ENCODE results near the gene APBB2. TPM values are rescaled to one million over a fixed set of nuclear protein-coding genes. Genes with fewer than 3 reads are reported as not detected.

APBB2 gene
- total and polyA plus RNA-seq, 8 donors = 42.5 to 94.8 (median 53.8) TPM

DNA sequence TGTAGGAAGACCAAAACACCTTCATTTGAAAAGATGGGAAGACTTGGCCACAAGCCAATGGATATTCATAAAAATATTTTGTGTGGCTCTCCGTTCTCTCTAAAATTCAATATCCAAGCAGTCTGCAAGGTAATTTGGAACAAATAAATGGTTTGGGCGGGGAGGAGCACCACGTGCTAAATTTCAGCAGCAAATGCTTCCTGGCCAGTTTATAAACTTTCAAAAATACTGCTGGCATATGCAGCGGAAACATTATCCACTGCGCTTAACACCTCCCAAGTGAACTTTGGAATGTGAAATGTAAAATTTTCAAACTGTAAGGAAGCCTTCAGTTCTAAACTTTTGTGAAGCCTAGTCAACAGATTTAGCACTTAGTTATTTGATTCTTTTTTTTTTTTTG, 273.6 kb downstream of the APBB2 start:
- TF ChIP-seq, protein P1, sequence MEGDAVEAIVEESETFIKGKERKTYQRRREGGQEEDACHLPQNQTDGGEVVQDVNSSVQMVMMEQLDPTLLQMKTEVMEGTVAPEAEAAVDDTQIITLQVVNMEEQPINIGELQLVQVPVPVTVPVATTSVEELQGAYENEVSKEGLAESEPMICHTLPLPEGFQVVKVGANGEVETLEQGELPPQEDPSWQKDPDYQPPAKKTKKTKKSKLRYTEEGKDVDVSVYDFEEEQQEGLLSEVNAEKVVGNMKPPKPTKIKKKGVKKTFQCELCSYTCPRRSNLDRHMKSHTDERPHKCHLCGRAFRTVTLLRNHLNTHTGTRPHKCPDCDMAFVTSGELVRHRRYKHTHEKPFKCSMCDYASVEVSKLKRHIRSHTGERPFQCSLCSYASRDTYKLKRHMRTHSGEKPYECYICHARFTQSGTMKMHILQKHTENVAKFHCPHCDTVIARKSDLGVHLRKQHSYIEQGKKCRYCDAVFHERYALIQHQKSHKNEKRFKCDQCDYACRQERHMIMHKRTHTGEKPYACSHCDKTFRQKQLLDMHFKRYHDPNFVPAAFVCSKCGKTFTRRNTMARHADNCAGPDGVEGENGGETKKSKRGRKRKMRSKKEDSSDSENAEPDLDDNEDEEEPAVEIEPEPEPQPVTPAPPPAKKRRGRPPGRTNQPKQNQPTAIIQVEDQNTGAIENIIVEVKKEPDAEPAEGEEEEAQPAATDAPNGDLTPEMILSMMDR (IDR thresholded peaks at IDR 0.05) = no peak
- H3K4me3 ChIP-seq = no peak overlapping the region
- no peaks in the 10 kb centered on the region for H3K36me3 ChIP-seq
- no peaks in the 10 kb centered on the region for H3K4me1 ChIP-seq
- H3K27me3 ChIP-seq = no peaks in the 10 kb centered on the region
- ATAC-seq (peak; percentile 33), DNase-seq (peak in 2 of 4 donors; percentile 79)
- intact Hi-C loops (cut with DNase I) = no loop called here
- H3K9me3 ChIP-seq = no peaks in the 10 kb centered on the region
- no peak overlapping the region for H3K27ac ChIP-seq

DNA sequence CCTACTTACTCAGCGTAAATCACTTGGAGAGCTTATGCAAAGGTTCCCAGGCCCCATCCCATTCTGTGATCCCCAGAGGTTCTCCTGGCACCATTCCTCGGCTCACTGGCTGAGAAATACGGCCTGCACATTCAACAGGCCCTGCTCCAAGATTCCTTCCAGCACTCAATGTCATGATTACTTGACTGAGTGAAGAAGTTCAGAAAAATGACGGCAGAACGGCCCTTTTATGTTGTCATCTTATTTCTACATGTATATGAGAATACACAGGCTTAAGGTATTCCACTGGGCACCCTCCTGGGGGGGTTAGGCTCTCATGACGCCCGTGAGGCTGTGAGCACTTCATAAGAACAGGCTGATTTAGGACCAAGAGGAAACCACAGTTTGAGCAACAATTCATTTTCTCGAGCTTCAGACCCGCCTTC, 274.0 kb downstream of the APBB2 start:
- Histone ChIP-seq H3K27ac (no peak overlapping the region), H3K4me1 (no peaks in the 10 kb centered on the region), H3K36me3 (no peaks in the 10 kb centered on the region), H3K27me3 (no peaks in the 10 kb centered on the region), H3K4me3 (no peak overlapping the region), H3K9me3 (no peaks in the 10 kb centered on the region)
- ATAC-seq = peak; percentile 23
- intact Hi-C loops (cut with DNase I) = no loop called here
- TF ChIP-seq, protein P1 (IDR thresholded peaks at IDR 0.05) = no peak
- DNase-seq = peak in 2 of 4 donors; percentile 64 to 77

DNA sequence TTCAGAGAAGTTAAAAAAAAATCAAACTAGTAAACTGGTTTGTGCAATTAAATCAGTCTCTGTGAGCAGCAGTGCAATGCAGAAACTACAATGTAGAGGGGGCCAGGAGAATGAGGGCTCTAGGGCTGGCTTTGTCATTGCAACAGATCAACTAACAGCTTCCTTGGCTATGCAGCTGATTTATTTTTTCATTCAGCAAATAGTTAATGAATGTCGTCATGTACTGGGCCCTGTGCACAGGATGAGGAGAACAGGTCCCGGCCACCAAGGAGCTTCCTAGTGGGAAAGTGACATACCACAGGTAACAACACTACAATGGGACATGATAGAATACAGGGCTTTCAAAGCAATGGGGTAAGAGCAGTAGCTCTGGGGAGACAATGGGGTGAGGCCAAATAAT, 274.5 kb downstream of the APBB2 start:
- H3K27ac ChIP-seq = no peak overlapping the region
- peak; percentile 31 for ATAC-seq

DNA sequence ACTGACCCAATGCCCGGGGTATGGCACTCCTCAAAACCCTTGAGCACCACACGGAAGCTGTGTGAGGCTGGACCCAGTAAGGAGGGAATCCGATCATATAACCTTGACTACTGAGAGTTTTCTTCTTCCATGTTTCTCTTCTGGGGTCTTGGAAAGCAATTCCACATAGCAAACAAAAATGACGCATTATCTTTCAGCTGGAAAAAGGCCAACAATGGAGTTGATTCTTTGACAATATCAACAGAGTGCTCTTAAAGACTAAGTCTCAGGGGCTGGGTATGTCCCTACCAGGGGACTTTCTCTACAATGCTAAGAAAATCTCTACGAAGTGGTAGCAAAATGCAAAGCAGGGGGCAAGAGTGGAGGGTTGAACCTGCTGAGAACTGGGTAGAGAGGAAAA, 276.0 kb downstream of the APBB2 start:
- no peak overlapping the region for H3K27ac ChIP-seq
- no peaks in the 10 kb centered on the region for H3K27me3 ChIP-seq
- TF ChIP-seq, protein P1 (IDR thresholded peaks at IDR 0.05) = no peak
- H3K9me3 ChIP-seq = no peaks in the 10 kb centered on the region
- intact Hi-C loops (cut with DNase I) = no loop called here
- H3K4me1 ChIP-seq = no peaks in the 10 kb centered on the region
- ATAC-seq = no peak
- H3K4me3 ChIP-seq = no peak overlapping the region
- DNase-seq = no peak
- peaks cover 0 to 8% of the 10 kb centered on the region in 2 donors for H3K36me3 ChIP-seq

More for the DNA sequence above, 274.5 kb downstream of the APBB2 start:
- H3K4me3 ChIP-seq = no peak overlapping the region
- no peaks in the 10 kb centered on the region for H3K27me3 ChIP-seq
- TF ChIP-seq, protein P1 (IDR thresholded peaks at IDR 0.05) = no peak
- DNase-seq = peak in 2 of 4 donors; percentile 58 to 67
- H3K36me3 ChIP-seq = no peaks in the 10 kb centered on the region
- intact Hi-C loops (cut with DNase I) = no loop called here
- H3K9me3 ChIP-seq = no peaks in the 10 kb centered on the region
- no peaks in the 10 kb centered on the region for H3K4me1 ChIP-seq

DNA sequence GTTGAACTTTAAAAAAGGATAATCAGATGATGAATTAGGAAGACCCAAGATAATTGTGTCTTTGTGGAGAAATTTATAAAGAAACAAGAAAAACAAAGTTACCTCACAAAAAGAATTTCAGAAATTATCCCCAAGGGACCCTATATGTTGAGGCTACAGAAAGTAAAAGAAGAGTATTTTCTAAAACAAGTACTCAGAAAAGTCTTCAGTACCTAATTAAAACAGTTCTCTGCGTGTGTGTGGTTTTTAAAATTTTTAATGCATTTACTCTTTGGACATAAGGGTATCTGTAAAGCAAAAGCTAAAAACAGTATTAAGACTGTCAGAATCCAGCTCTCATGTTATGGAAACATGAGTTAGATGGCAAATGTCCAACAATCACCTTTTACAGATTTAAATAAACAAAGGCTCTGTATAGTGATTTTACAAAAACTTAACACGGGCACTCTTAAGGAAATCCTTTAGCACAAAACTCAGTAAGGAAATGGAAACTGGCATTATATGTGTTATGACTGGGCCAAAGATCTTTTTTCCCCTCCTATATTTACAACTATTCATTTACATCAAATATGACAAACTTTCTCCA, 277.1 kb downstream of the APBB2 start:
- no peak overlapping the region for H3K27ac ChIP-seq
- intact Hi-C loops (cut with DNase I) = no loop called here
- no peak for DNase-seq
- H3K4me3 ChIP-seq = no peak overlapping the region
- TF ChIP-seq, protein P1 (IDR thresholded peaks at IDR 0.05) = no peak
- no peaks in the 10 kb centered on the region for H3K27me3 ChIP-seq
- no peak for ATAC-seq
- H3K4me1 ChIP-seq = no peaks in the 10 kb centered on the region
- H3K36me3 ChIP-seq = peaks cover 0 to 14% of the 10 kb centered on the region in 2 donors
- H3K9me3 ChIP-seq = no peaks in the 10 kb centered on the region
